ENCODE measurements around the gene GLIS1. TPM values are rescaled to one million over a fixed set of nuclear protein-coding genes. Genes with fewer than 3 reads are reported as not detected.

GLIS1 gene
- polyA plus RNA-seq, 1 donor (not counting 4 experiments of a cell fraction or from before 2014, with no cell fraction given) = not detected

- Histone ChIP-seq H3K36me3 (ENCODE audit: control insufficient read depth in 2 of 2, extremely low read depth in 1 of 2, insufficient read depth in 2 of 2, low read length in 2 of 2) (no peaks in the 10 kb centered on the region), H3K27me3 (ENCODE audit: control insufficient read depth, extremely low read depth, insufficient read depth, low read length) (no peaks in the 10 kb centered on the region), H2AFZ (ENCODE audit: control insufficient read depth, low read length) (no peak overlapping the region), H3K4me3 (ENCODE audit: control insufficient read depth in 2 of 3, extremely low read depth in 1 of 3, insufficient read depth in 2 of 3, low read depth in 1 of 3, low read length in 3 of 3) (no peak overlapping the region), H3K9me3 (ENCODE audit: control insufficient read depth, low read depth, low read length) (no peaks in the 10 kb centered on the region), H3K4me2 (ENCODE audit: control insufficient read depth, extremely low read depth, insufficient read depth, low read depth, low read length) (no peak overlapping the region), H3K4me1 (ENCODE audit: control insufficient read depth, extremely low read depth, insufficient read depth, low read length) (no peaks in the 10 kb centered on the region), H3K79me2 (ENCODE audit: control insufficient read depth, insufficient read depth, low read length) (no peaks in the 10 kb centered on the region), H4K20me1 (ENCODE audit: control insufficient read depth, extremely low read depth, insufficient read depth, low read length) (no peaks in the 10 kb centered on the region), H3K27ac (ENCODE audit: control insufficient read depth, insufficient read depth, low read length) (no peak overlapping the region), H3K9me1 (ENCODE audit: control insufficient read depth, extremely low read depth, insufficient read depth, low read length) (no peaks in the 10 kb centered on the region), H3K9ac (ENCODE audit: control insufficient read depth, extremely low read depth, insufficient read depth, low read length) (no peak overlapping the region)
- TF ChIP-seq CTCF (optimal IDR thresholded peaks at IDR 0.05 in 1 of 3, IDR thresholded peaks at IDR 0.05 in 1 of 3, conservative IDR thresholded peaks at IDR 0.05 in 1 of 3; ENCODE audit: extremely low read depth in 1 of 3, insufficient read depth in 2 of 3, low read length in 3 of 3) (no peak), EZH2 (IDR thresholded peaks at IDR 0.05; ENCODE audit: low read length) (no peak)
- DNase-seq (ENCODE audit: low read depth, low spot score) = no peak
- dilution Hi-C loops (cut with MboI; ENCODE audit: extremely low pct_ligation_motif_present, low sequenced_read_pairs) = no loop called here
- FAIRE-seq = no peak
These were observed 124.5 kb downstream of the GLIS1 start for GRCh38 chr1:53614231-53615021.

DNA sequence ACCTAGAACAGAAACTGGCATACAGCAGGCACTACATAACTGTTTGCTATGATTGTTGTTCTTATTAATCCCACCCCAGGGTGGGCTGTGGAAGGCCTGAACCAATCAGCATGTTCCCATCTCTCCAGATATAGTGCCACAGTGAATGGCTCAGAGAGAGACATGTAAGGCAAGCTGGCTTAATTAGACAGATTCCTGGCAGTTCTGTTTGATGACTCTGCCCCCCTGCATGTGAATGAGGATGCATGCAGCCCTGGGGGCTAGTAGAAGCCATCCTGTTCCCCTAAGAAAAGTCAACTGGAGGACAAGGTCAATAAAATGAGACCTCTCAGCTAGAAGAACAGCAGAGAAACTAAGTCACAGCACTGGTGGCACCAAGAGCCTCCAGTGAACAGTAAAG, 130.3 kb downstream of the GLIS1 start:
- DNase-seq (ENCODE audit: low read depth, low spot score) = no peak
- no peak for TF ChIP-seq EZH2 (IDR thresholded peaks at IDR 0.05; ENCODE audit: low read length)
- no peak for TF ChIP-seq CTCF (optimal IDR thresholded peaks at IDR 0.05 in 1 of 3, IDR thresholded peaks at IDR 0.05 in 1 of 3, conservative IDR thresholded peaks at IDR 0.05 in 1 of 3; ENCODE audit: extremely low read depth in 1 of 3, insufficient read depth in 2 of 3, low read length in 3 of 3)
- H3K27me3 ChIP-seq (ENCODE audit: control insufficient read depth, extremely low read depth, insufficient read depth, low read length) = no peaks in the 10 kb centered on the region
- no peak overlapping the region for H3K27ac ChIP-seq (ENCODE audit: control insufficient read depth, insufficient read depth, low read length)
- H3K9me3 ChIP-seq (ENCODE audit: control insufficient read depth, low read depth, low read length) = no peaks in the 10 kb centered on the region
- dilution Hi-C loops (cut with MboI; ENCODE audit: extremely low pct_ligation_motif_present, low sequenced_read_pairs) = no loop called here
- no peaks in the 10 kb centered on the region for H3K9me1 ChIP-seq (ENCODE audit: control insufficient read depth, extremely low read depth, insufficient read depth, low read length)
- H4K20me1 ChIP-seq (ENCODE audit: control insufficient read depth, extremely low read depth, insufficient read depth, low read length) = no peaks in the 10 kb centered on the region
- H3K9ac ChIP-seq (ENCODE audit: control insufficient read depth, extremely low read depth, insufficient read depth, low read length) = no peak overlapping the region
- H3K4me2 ChIP-seq (ENCODE audit: control insufficient read depth, extremely low read depth, insufficient read depth, low read depth, low read length) = no peak overlapping the region
- no peaks in the 10 kb centered on the region for H3K36me3 ChIP-seq (ENCODE audit: control insufficient read depth in 2 of 2, extremely low read depth in 1 of 2, insufficient read depth in 2 of 2, low read length in 2 of 2)
- FAIRE-seq = no peak
- H3K79me2 ChIP-seq (ENCODE audit: control insufficient read depth, insufficient read depth, low read length) = no peaks in the 10 kb centered on the region
- no peaks in the 10 kb centered on the region for H3K4me1 ChIP-seq (ENCODE audit: control insufficient read depth, extremely low read depth, insufficient read depth, low read length)
- no peak overlapping the region for H2AFZ ChIP-seq (ENCODE audit: control insufficient read depth, low read length)
- no peak overlapping the region for H3K4me3 ChIP-seq (ENCODE audit: control insufficient read depth in 2 of 3, extremely low read depth in 1 of 3, insufficient read depth in 2 of 3, low read depth in 1 of 3, low read length in 3 of 3)

All from keratinocyte (primary cell).